Upper lobe of left lung (tissue), 4 donors: ENCODE results near the gene SEC31B.

Experiments used
- CTCF ChIP-seq, 6 experiments: fragments of 450-650 bp in 4 of 6; fragments of 200-600 bp in 2 of 6; sonication (generic) in 2 of 6; IDR thresholded peaks; one replicate each; pipeline ENCODE4 v1.5.1; 2016 to 2019; ENCODE audit warnings: antibody characterized with exemption in 6 of 6
- EP300 ChIP-seq, 4 donors: sonication (generic); formaldehyde crosslinking; IDR thresholded peaks; one replicate each; pipeline ENCODE4 v1.5.1; 2017; ENCODE audit warnings: antibody characterized with exemption in 4 of 4, control low read depth in 2 of 4
- POLR2A ChIP-seq, 4 donors: fragments of 450-650 bp; IDR thresholded peaks; one replicate each; pipeline ENCODE4 v1.5.1; 2016 to 2017; ENCODE audit warnings: antibody characterized with exemption in 4 of 4, mild to moderate bottlenecking in 2 of 4
- POLR2AphosphoS5 ChIP-seq, 2 donors: sonication (generic); formaldehyde crosslinking; IDR thresholded peaks; one replicate each; pipeline ENCODE4 v1.5.1; 2017; ENCODE audit warnings: antibody characterized with exemption in 2 of 2

GRCh38 chr10:100448951-100449350 lies 70.7 kb downstream of the SEC31B start:
- no peak for TF ChIP-seq EP300 (IDR thresholded peaks at IDR 0.05)
- TF ChIP-seq CTCF (IDR thresholded peaks at IDR 0.05), result no peak
- TF ChIP-seq POLR2A (IDR thresholded peaks at IDR 0.05), result no peak
- TF ChIP-seq POLR2AphosphoS5 (IDR thresholded peaks at IDR 0.05), result no peak
